Measurements from ENCODE around the gene GREB1L. TPM values are rescaled to one million over a fixed set of nuclear protein-coding genes. Genes with fewer than 3 reads are reported as not detected.

The GREB1L gene
- total and polyA plus RNA-seq, 2 of the 13 experiments (the other 11 are each of a cell fraction or from before 2014, with no cell fraction given), result 0.17 to 0.66 TPM

- TF ChIP-seq, protein P1, sequence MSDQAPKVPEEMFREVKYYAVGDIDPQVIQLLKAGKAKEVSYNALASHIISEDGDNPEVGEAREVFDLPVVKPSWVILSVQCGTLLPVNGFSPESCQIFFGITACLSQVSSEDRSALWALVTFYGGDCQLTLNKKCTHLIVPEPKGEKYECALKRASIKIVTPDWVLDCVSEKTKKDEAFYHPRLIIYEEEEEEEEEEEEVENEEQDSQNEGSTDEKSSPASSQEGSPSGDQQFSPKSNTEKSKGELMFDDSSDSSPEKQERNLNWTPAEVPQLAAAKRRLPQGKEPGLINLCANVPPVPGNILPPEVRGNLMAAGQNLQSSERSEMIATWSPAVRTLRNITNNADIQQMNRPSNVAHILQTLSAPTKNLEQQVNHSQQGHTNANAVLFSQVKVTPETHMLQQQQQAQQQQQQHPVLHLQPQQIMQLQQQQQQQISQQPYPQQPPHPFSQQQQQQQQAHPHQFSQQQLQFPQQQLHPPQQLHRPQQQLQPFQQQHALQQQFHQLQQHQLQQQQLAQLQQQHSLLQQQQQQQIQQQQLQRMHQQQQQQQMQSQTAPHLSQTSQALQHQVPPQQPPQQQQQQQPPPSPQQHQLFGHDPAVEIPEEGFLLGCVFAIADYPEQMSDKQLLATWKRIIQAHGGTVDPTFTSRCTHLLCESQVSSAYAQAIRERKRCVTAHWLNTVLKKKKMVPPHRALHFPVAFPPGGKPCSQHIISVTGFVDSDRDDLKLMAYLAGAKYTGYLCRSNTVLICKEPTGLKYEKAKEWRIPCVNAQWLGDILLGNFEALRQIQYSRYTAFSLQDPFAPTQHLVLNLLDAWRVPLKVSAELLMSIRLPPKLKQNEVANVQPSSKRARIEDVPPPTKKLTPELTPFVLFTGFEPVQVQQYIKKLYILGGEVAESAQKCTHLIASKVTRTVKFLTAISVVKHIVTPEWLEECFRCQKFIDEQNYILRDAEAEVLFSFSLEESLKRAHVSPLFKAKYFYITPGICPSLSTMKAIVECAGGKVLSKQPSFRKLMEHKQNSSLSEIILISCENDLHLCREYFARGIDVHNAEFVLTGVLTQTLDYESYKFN (CRISPR knock-in tag; conservative IDR thresholded peaks at IDR 0.05), result no peak
- TF ChIP-seq POLR2A (IDR thresholded peaks at IDR 0.05; ENCODE audit: insufficient read depth in 1 of 2, low read depth in 2 of 2, low read length in 2 of 2), result no peak
- TF ChIP-seq ZBTB20 (CRISPR knock-in tag; IDR thresholded peaks at IDR 0.05; ENCODE audit: borderline replicate concordance, low read depth), result no peak
- TF ChIP-seq AHDC1 (CRISPR knock-in tag; IDR thresholded peaks at IDR 0.05; ENCODE audit: borderline replicate concordance), result no peak
- TF ChIP-seq RCOR2 (CRISPR knock-in tag; IDR thresholded peaks at IDR 0.05), result no peak
- no peak for TF ChIP-seq ZNF792 (CRISPR knock-in tag; IDR thresholded peaks at IDR 0.05)
Observed at GRCh38 chr18:21433436-21433835, 191.4 kb downstream of the GREB1L start (continued).

All from HepG2 (cell line).